Activated CD8-positive, alpha-beta T cell treated with anti-CD3 and anti-CD28 coated beads for 36 hours (primary cell): Measurements from ENCODE around the gene ADAMTS16. TPM values are rescaled to one million over a fixed set of nuclear protein-coding genes. Genes with fewer than 3 reads are reported as not detected.

ENCODE experiments used
- ATAC-seq: fragments of 200-7000 bp; cut with Tn5 transposase; one replicate; pipeline ENCODE4 v1.10.0; 2021; ENCODE audit warnings: mild to moderate bottlenecking, moderate library complexity
- CTCF ChIA-PET: fragments of 350-600 bp; sonication (Branson Sonifier 250); formaldehyde crosslinking; loops from one replicate; lab custom pipeline; 2021; ENCODE audit warnings: antibody characterized with exemption; lab: Charles Lee
- POLR2A ChIA-PET: fragments of 350-600 bp; sonication (Branson Sonifier 250); formaldehyde crosslinking; loops from one replicate; lab custom pipeline; 2021; ENCODE audit warnings: antibody characterized with exemption; lab: Charles Lee
- DNase-seq: peaks from one replicate; pipeline ENCODE4 v3.0.0-alpha.2; 2020
- H3K27ac Mint-ChIP-seq: one replicate; pipeline ENCODE4 v1.8.0; 2021; ENCODE audit warnings: mild to moderate bottlenecking, mixed read lengths
- H3K27me3 Mint-ChIP-seq: one replicate; pipeline ENCODE4 v1.8.0; 2021; ENCODE audit warnings: mixed read lengths
- H3K36me3 Mint-ChIP-seq: one replicate; pipeline ENCODE4 v1.8.0; 2021; ENCODE audit warnings: low read depth, mixed read lengths
- H3K4me1 Mint-ChIP-seq: one replicate; pipeline ENCODE4 v1.8.0; 2021; ENCODE audit warnings: low read depth, mixed read lengths
- H3K4me3 Mint-ChIP-seq: one replicate; pipeline ENCODE4 v1.8.0; 2021; ENCODE audit warnings: mild to moderate bottlenecking, moderate library complexity, mixed read lengths
- H3K9me3 Mint-ChIP-seq: one replicate; pipeline ENCODE4 v1.8.0; 2021; ENCODE audit warnings: mixed read lengths
- CTCF ChIP-seq: fragments of 200-600 bp; IDR thresholded peaks from one replicate; pipeline ENCODE4 v1.8.0; 2022; ENCODE audit warnings: antibody characterized with exemption, mild to moderate bottlenecking
- intact Hi-C: fragments of 100-400 bp; cut with micrococcal nuclease; formaldehyde crosslinking; loops from one replicate; pipeline ENCODE4 v1.10.0; 2022
- total RNA-seq, 2 experiments: library from RNA; stranded (reverse); gene quantifications; one replicate each; pipeline ENCODE4 v1.2.3, GENCODE V29; 2021

The ADAMTS16 gene
- total RNA-seq, 2 experiments from 2014 or later = not detected

GRCh38 chr5:5219541-5219940, 79.4 kb downstream of the ADAMTS16 start:
- POLR2A ChIA-PET = no interaction called here
- CTCF ChIA-PET = no interaction called here
- DNase-seq = no peak
- H3K27me3 Mint-ChIP-seq = no peaks in the 10 kb centered on the region
- H3K4me1 Mint-ChIP-seq = no peaks in the 10 kb centered on the region
- no peak for ATAC-seq
- no peak overlapping the region for H3K4me3 Mint-ChIP-seq
- H3K27ac Mint-ChIP-seq = no peak overlapping the region
- no peaks in the 10 kb centered on the region for H3K36me3 Mint-ChIP-seq
- H3K9me3 Mint-ChIP-seq = no peaks in the 10 kb centered on the region
- no peak for TF ChIP-seq CTCF
- intact Hi-C loops = no loop called here

- Mint-ChIP-seq H3K9me3 (no peaks in the 10 kb centered on the region), H3K27ac (no peak overlapping the region), H3K36me3 (no peaks in the 10 kb centered on the region), H3K27me3 (no peaks in the 10 kb centered on the region), H3K4me1 (no peaks in the 10 kb centered on the region), H3K4me3 (no peak overlapping the region)
- ChIA-PET CTCF (no interaction called here), POLR2A (no interaction called here)
- DNase-seq = no peak
- intact Hi-C loops = no loop called here
- ATAC-seq = no peak
- TF ChIP-seq CTCF = no peak
Observed at GRCh38 chr5:5220901-5221631, 80.9 kb downstream of the ADAMTS16 start.

- intact Hi-C loops = no loop called here
- ChIA-PET POLR2A (no interaction called here), CTCF (no interaction called here)
- ATAC-seq (no peak), DNase-seq (no peak)
- Mint-ChIP-seq H3K4me3 (no peak overlapping the region), H3K27me3 (no peaks in the 10 kb centered on the region), H3K4me1 (no peaks in the 10 kb centered on the region), H3K9me3 (no peaks in the 10 kb centered on the region), H3K36me3 (no peaks in the 10 kb centered on the region), H3K27ac (no peak overlapping the region)
- no peak for TF ChIP-seq CTCF
Observed at GRCh38 chr5:5221724-5222123, 81.6 kb downstream of the ADAMTS16 start.

- peaks cover 2% of the 10 kb centered on the region for H3K9me3 Mint-ChIP-seq
- TF ChIP-seq CTCF = no peak
- ChIA-PET CTCF (no interaction called here), POLR2A (no interaction called here)
- no peak for ATAC-seq
- no peak overlapping the region for H3K27ac Mint-ChIP-seq
- intact Hi-C loops = no loop called here
- H3K4me3 Mint-ChIP-seq = no peak overlapping the region
- H3K36me3 Mint-ChIP-seq = no peaks in the 10 kb centered on the region
- no peaks in the 10 kb centered on the region for H3K27me3 Mint-ChIP-seq
- H3K4me1 Mint-ChIP-seq = no peaks in the 10 kb centered on the region
- DNase-seq = no peak
Observed at GRCh38 chr5:5231576-5231975, 91.4 kb downstream of the ADAMTS16 start.

- no peaks in the 10 kb centered on the region for H3K4me1 Mint-ChIP-seq
- H3K27ac Mint-ChIP-seq = no peak overlapping the region
- peaks cover 2% of the 10 kb centered on the region for H3K9me3 Mint-ChIP-seq
- no peaks in the 10 kb centered on the region for H3K27me3 Mint-ChIP-seq
- ATAC-seq (no peak), DNase-seq (no peak)
- H3K36me3 Mint-ChIP-seq = no peaks in the 10 kb centered on the region
- H3K4me3 Mint-ChIP-seq = no peak overlapping the region
- no peak for TF ChIP-seq CTCF
- ChIA-PET POLR2A (no interaction called here), CTCF (no interaction called here)
- intact Hi-C loops = no loop called here
Observed at GRCh38 chr5:5234912-5235311, 94.8 kb downstream of the ADAMTS16 start.
